ENCODE data around the gene OR11H7.
"Not testable (repeated sequence)": the region's sequence is repeated elsewhere in the genome, so short reads cannot be mapped to it uniquely, and the experiment has no call there.

The OR11H7 gene

DNA sequence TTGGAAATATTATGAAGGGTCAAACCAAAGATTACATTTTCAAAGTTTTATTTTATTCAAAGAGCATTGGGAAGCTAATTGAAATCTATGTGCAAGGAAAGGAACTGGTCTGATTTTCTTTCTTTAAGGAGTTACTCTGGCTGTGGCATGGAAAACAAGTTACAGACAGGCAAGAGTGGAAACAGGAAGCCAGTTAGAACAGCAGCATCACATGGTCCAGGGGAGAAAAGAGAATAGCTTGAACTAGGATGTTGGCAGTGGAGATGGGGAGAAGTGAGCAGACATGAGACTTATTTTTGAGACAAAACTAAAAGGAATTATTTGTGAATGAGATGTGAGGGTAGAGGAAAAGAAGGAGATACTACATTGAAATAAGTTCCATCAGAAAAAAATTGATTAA is 34.7 kb upstream of the OR11H7 start:
- TF ChIP-seq, protein P1, sequence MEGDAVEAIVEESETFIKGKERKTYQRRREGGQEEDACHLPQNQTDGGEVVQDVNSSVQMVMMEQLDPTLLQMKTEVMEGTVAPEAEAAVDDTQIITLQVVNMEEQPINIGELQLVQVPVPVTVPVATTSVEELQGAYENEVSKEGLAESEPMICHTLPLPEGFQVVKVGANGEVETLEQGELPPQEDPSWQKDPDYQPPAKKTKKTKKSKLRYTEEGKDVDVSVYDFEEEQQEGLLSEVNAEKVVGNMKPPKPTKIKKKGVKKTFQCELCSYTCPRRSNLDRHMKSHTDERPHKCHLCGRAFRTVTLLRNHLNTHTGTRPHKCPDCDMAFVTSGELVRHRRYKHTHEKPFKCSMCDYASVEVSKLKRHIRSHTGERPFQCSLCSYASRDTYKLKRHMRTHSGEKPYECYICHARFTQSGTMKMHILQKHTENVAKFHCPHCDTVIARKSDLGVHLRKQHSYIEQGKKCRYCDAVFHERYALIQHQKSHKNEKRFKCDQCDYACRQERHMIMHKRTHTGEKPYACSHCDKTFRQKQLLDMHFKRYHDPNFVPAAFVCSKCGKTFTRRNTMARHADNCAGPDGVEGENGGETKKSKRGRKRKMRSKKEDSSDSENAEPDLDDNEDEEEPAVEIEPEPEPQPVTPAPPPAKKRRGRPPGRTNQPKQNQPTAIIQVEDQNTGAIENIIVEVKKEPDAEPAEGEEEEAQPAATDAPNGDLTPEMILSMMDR (IDR thresholded peaks at IDR 0.05; ENCODE audit: low read depth, low read length, missing control alignments), result no peak
- DNase-seq (ENCODE audit: low read depth), result no peak
- H3K4me3 ChIP-seq (ENCODE audit: low read depth, low read length), result no peak overlapping the region

DNA sequence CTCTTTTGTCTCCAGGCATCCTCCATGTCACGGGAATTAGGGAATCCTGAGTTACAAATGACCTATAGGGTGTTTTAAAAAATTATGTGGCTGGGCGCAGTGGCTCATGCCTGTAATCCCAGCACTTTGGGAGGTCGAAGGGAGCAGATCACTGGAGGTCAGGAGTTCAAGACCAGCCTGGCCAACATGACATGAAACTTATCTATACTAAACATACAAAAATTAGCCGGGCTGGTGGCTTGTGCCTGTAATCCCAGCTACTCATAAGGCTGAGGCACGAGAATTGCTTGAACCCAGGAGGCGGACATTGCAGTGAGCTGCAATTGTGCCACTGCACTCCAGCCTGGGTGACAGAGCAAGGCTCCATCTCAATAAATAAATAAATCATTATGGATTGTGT is 33.6 kb upstream of the OR11H7 start:
- DNase-seq (ENCODE audit: low read depth); H3K4me3 ChIP-seq (ENCODE audit: low read depth, low read length): not testable (repeated sequence)

DNA sequence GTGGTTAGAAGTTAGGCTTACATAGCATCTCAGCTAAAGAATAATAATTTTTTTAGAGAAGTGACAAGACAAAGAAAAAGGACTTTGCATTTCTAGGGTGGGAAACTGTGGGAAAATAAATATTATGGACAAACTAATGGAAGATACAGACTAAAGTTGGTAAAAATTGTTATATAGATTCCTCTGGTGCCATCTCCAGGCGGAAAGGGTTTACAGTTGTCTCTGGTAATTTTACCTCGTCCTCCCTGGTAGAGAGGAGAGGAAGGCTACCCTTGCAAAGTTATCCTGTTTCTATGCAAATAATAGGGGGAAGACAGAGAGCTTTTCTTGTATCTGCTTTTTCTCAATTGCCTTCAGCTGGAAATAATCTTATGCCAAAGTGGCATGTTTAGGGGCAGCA is 32.9 kb upstream of the OR11H7 start:
- H3K4me3 ChIP-seq (ENCODE audit: low read depth, low read length), result no peak overlapping the region

DNA sequence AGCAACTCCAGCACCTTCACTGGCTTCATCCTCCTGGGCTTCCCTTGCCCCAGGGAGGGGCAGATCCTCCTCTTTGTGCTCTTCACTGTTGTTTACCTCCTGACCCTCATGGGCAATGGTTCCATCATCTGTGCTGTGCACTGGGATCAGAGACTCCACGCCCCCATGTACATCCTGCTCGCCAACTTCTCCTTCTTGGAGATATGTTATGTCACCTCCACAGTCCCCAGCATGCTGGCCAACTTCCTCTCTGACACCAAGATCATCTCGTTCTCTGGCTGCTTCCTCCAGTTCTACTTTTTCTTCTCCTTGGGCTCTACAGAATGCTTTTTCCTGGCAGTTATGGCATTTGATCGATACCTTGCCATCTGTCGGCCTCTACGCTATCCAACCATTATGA is 31.3 kb upstream of the OR11H7 start:
- no peak overlapping the region for H3K4me3 ChIP-seq (ENCODE audit: low read depth, low read length)
- DNase-seq (ENCODE audit: low read depth), result no peak
- TF ChIP-seq, protein P1 (IDR thresholded peaks at IDR 0.05; ENCODE audit: low read depth, low read length, missing control alignments), result no peak

More for the DNA sequence above, 32.9 kb upstream of the OR11H7 start:
- no peak for DNase-seq (ENCODE audit: low read depth)
- TF ChIP-seq, protein P1 (IDR thresholded peaks at IDR 0.05; ENCODE audit: low read depth, low read length, missing control alignments), result no peak

DNA sequence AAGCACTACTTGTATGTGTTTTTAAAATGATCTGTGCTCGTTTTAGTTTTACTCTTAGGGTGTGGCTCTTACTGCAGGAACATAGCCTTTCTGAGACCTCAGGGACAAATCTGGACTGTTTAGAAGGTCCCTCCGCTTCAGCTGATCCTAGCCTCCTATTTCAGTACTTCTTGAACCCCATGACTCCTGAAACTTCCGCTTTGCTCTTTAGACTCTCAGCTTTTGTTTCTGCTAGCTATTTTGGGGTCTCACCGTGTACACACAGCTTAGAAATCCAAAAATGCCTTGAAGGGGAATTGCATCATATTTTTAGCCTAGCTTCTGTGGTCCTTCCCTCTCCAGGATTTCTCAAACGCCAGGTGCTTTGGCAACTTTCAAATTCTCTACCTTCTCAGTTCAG is 29.8 kb upstream of the OR11H7 start:
- no peak overlapping the region for H3K4me3 ChIP-seq (ENCODE audit: low read depth, low read length)
- TF ChIP-seq, protein P1 (IDR thresholded peaks at IDR 0.05; ENCODE audit: low read depth, low read length, missing control alignments), result no peak
- no peak for DNase-seq (ENCODE audit: low read depth)

DNA sequence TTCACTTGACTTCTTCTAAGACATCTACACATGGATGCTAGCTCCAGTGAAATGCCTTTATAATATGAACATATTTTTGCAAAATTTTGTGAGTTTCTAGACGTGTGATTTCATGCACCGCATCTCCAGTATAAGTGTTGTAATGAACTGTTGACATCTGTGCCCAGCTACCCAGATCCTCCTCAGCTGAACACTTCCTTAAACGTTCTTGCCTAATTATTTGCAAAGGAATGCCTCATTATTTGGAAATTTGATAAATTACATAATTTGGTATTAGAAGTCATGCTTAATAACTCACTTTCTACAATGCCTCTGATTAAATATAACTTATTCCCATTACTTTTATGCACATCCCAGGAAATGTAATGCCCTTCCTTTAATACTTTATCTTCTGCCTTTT is 24.1 kb upstream of the OR11H7 start:
- H3K4me3 ChIP-seq (ENCODE audit: low read depth, low read length), result no peak overlapping the region
- TF ChIP-seq, protein P1 (IDR thresholded peaks at IDR 0.05; ENCODE audit: low read depth, low read length, missing control alignments), result no peak
- no peak for DNase-seq (ENCODE audit: low read depth)

DNA sequence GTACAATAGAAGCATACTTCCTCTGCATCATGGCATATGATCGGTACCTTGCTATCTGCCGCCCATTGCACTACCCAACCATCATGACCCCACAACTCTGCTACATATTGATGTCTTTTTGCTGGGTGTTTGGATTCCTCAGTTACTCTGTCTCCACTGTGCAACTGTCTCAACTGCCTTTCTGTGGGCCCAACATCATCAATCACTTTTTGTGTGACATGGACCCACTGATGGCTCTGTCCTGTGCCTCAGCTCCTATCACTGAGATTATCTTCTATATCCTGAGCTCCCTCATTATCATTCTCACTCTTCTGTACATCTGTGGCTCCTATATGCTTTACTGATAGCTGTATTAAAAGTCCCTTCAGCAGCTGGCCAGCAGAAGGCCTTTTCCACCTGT is 19.2 kb upstream of the OR11H7 start:
- TF ChIP-seq, protein P1 (IDR thresholded peaks at IDR 0.05; ENCODE audit: low read depth, low read length, missing control alignments), result no peak
- DNase-seq (ENCODE audit: low read depth), result no peak

DNA sequence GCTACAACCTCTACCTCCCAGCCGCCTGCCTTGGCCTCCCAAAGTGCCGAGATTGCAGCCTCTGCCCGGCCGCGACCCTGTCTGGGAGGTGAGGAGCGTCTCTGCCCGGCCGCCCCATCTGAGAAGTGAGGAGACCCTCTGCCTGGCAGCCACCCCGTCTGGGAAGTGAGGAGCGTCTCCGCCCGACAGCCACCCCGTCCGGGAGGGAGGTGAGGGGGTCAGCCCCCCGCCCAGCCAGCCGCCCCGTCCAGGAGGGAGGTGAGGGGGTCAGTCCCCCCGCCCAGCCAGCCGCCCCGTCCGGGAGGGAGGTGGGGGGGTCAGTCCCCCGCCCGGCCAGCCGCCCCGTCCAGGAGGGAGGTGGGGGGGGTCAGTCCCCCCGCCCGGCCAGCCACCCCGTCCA is 16.4 kb upstream of the OR11H7 start:
- not testable (repeated sequence) for H3K4me3 ChIP-seq (ENCODE audit: low read depth, low read length); DNase-seq (ENCODE audit: low read depth)

More for the DNA sequence above, 19.2 kb upstream of the OR11H7 start:
- no peak overlapping the region for H3K4me3 ChIP-seq (ENCODE audit: low read depth, low read length)

All from GM12864 (cell line).